Measurements from ENCODE around the gene SPRED3. TPM values are rescaled to one million over a fixed set of nuclear protein-coding genes. Genes with fewer than 3 reads are reported as not detected.

SPRED3 gene
- total RNA-seq, 6 experiments from 2014 or later: 0.12 to 0.37 (median 0.22) TPM; not detected in 2

DNA sequence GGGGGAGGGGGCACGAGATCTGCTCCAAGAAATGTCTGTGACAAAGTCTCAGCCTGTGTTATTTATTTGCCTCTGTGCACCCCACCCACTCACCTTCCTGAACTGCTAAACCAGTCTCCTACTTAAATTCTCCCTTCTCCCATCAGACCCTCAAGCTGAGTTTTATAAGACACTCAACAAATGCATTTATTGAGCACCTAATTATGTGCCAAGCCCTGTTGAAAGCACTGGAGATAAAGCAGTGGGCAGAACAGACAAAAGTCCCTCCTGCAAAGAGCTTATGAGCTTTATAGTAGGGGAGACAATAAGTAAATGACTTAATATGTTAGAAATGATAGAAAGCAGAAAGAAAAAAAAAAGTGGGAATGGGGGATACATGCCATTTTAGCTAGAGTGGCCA, 11.0 kb downstream of the SPRED3 start:
- Histone ChIP-seq H3K36me3 (no peaks in the 10 kb centered on the region), H3K27me3 (no peaks in the 10 kb centered on the region), H3K4me1 (no peaks in the 10 kb centered on the region), H3K4me3 (no peak overlapping the region), H3K9me3 (no peaks in the 10 kb centered on the region), H3K27ac (no peak overlapping the region)
- TF ChIP-seq, protein P1, sequence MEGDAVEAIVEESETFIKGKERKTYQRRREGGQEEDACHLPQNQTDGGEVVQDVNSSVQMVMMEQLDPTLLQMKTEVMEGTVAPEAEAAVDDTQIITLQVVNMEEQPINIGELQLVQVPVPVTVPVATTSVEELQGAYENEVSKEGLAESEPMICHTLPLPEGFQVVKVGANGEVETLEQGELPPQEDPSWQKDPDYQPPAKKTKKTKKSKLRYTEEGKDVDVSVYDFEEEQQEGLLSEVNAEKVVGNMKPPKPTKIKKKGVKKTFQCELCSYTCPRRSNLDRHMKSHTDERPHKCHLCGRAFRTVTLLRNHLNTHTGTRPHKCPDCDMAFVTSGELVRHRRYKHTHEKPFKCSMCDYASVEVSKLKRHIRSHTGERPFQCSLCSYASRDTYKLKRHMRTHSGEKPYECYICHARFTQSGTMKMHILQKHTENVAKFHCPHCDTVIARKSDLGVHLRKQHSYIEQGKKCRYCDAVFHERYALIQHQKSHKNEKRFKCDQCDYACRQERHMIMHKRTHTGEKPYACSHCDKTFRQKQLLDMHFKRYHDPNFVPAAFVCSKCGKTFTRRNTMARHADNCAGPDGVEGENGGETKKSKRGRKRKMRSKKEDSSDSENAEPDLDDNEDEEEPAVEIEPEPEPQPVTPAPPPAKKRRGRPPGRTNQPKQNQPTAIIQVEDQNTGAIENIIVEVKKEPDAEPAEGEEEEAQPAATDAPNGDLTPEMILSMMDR (IDR thresholded peaks at IDR 0.05): no peak
- no peak for TF ChIP-seq POLR2A (IDR thresholded peaks at IDR 0.05)
- WGBS (ENCODE audit: insufficient coverage, low coverage, low lambda C conversion rate, missing lambda C conversion rate): 33% methylated on average over 1 of the region's 1 CpG
- DNase-seq: no peak
- intact Hi-C loops (cut with DNase I): loop anchor here in 1 of 2 donors (10.0 kb wide), 1 partner anchor 225 kb away; no protein-coding TSS in a partner anchor
- no peak for ATAC-seq

DNA sequence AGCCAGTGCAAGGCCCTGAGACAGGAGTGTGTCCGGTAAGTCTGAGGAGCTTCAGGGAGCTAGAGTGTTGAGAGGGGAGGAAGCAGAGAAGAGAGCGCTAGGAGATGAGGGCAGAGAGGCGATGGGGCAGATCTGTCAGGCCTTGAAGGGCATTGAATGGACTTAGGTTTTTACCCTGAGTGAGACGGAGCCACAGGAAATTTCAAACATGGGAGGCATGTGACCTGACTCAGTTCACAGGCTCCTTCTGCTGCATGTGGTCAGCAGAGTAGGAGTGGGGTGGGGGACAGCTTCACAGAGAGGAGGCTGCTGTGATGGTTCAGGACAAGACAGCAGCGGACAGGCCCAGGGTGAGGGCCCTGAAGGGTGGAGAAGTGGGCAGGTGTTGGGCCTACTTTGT, 11.9 kb downstream of the SPRED3 start:
- H3K36me3 ChIP-seq: no peaks in the 10 kb centered on the region
- intact Hi-C loops (cut with DNase I): no loop called here
- no peaks in the 10 kb centered on the region for H3K9me3 ChIP-seq
- WGBS (ENCODE audit: insufficient coverage, low coverage, low lambda C conversion rate, missing lambda C conversion rate): 68% methylated on average over 5 of the region's 5 CpGs
- DNase-seq (no peak), ATAC-seq (no peak)
- no peaks in the 10 kb centered on the region for H3K27me3 ChIP-seq
- no peaks in the 10 kb centered on the region for H3K4me1 ChIP-seq
- no peak overlapping the region for H3K4me3 ChIP-seq
- TF ChIP-seq, protein P1 (IDR thresholded peaks at IDR 0.05): no peak
- TF ChIP-seq POLR2A (IDR thresholded peaks at IDR 0.05): no peak
- no peak overlapping the region for H3K27ac ChIP-seq

DNA sequence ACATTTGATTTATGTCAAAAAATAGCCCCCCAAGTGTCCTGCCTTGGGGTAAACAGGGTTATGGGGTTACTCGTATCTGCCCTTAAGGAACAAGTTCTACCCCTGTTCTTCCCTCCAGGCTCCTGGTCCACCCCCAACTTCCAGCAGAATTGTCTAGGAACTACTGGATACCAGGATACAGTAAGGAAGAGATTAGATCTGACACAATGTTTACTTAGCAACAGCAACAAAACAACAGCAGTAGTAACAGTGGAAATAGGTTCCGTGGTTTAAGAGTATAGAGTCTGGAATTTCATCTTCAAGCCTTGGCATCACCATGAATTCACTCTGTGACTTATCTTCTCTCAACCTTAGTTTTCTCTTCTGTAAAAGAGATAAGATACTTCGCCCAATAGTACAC, 12.7 kb downstream of the SPRED3 start:
- WGBS (ENCODE audit: insufficient coverage, low coverage, low lambda C conversion rate, missing lambda C conversion rate): 65% methylated on average over 3 of the region's 3 CpGs
- no peak for TF ChIP-seq POLR2A (IDR thresholded peaks at IDR 0.05)
- TF ChIP-seq, protein P1 (IDR thresholded peaks at IDR 0.05): no peak
- no peaks in the 10 kb centered on the region for H3K9me3 ChIP-seq

DNA sequence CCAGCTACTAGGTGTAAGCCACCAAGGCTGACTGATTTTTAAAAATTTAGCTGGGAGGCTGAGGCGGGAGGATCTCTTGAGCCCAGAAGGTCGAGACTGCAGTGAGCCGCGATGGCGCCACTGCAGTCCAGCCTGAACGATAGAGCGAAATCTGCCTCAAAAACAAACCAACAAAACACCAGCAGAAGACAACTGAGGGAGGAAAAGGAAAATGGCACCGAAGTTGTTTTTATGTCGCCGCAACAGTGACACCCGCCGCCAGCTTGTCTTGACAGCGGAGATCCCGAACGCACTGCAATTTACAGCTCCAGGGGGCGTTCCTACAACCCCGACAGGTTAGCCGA, 14.1 kb downstream of the SPRED3 start:
- TF ChIP-seq, protein P1 (IDR thresholded peaks at IDR 0.05): no peak
- DNase-seq: no peak
- no peaks in the 10 kb centered on the region for H3K4me1 ChIP-seq
- H3K4me3 ChIP-seq: peak overlapping the region; percentile 22 to 93 (median 91)
- no peaks in the 10 kb centered on the region for H3K9me3 ChIP-seq
- no peak overlapping the region for H3K27ac ChIP-seq
- H3K36me3 ChIP-seq: peaks cover 0 to 8% (median 0%) of the 10 kb centered on the region in 4 donors
- no peak for ATAC-seq
- intact Hi-C loops (cut with DNase I): no loop called here
- WGBS (ENCODE audit: insufficient coverage, low coverage, low lambda C conversion rate, missing lambda C conversion rate): 7% methylated on average over 14 of the region's 18 CpGs
- no peaks in the 10 kb centered on the region for H3K27me3 ChIP-seq

More for the DNA sequence above, 12.7 kb downstream of the SPRED3 start:
- Histone ChIP-seq H3K27me3 (no peaks in the 10 kb centered on the region), H3K4me3 (no peak overlapping the region), H3K36me3 (no peaks in the 10 kb centered on the region), H3K4me1 (no peaks in the 10 kb centered on the region), H3K27ac (no peak overlapping the region)
- ATAC-seq: no peak
- DNase-seq: no peak
- intact Hi-C loops (cut with DNase I): no loop called here
